ENCODE data around the gene ANAPC4.
A peak's percentile ranks its signal among the peaks of the same experiment; 100 is the strongest.
"Not testable (repeated sequence)": the region's sequence is repeated elsewhere in the genome, so short reads cannot be mapped to it uniquely, and the experiment has no call there.

ANAPC4 gene, protein sequence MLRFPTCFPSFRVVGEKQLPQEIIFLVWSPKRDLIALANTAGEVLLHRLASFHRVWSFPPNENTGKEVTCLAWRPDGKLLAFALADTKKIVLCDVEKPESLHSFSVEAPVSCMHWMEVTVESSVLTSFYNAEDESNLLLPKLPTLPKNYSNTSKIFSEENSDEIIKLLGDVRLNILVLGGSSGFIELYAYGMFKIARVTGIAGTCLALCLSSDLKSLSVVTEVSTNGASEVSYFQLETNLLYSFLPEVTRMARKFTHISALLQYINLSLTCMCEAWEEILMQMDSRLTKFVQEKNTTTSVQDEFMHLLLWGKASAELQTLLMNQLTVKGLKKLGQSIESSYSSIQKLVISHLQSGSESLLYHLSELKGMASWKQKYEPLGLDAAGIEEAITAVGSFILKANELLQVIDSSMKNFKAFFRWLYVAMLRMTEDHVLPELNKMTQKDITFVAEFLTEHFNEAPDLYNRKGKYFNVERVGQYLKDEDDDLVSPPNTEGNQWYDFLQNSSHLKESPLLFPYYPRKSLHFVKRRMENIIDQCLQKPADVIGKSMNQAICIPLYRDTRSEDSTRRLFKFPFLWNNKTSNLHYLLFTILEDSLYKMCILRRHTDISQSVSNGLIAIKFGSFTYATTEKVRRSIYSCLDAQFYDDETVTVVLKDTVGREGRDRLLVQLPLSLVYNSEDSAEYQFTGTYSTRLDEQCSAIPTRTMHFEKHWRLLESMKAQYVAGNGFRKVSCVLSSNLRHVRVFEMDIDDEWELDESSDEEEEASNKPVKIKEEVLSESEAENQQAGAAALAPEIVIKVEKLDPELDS

GRCh38 chr4:25376754-25377571 lies at the start of gene ANAPC4:
TSS of gene ANAPC4 (plus strand) at chr4:25377263. CDS start at chr4:25377428, 165 bp downstream.
- peak; percentile 88 to 90 for DNase-seq (ENCODE audit: low spot score in 2 of 2)
- peak; percentile 96 for ATAC-seq (replicated peaks; ENCODE audit: extremely low read depth, poor library complexity, severe bottlenecking)
- Mint-ChIP-seq H3K4me3 (no peak within 1 kb of the TSS), H3K27me3 (no peaks in the 10 kb centered on the region), H3K4me1 (peaks cover 6% of the 10 kb centered on the region), H3K27ac (ENCODE audit: low read depth) (peak within 1 kb of the TSS; percentile 90), H3K36me3 (ENCODE audit: insufficient read depth) (peaks cover 13% of the 10 kb centered on the region), H3K9me3 (no peaks in the 10 kb centered on the region)

GRCh38 chr4:25328463-25328862 lies 48.6 kb upstream of the ANAPC4 start:
- H3K27ac Mint-ChIP-seq (ENCODE audit: low read depth); H3K27me3 Mint-ChIP-seq; DNase-seq (ENCODE audit: low spot score in 2 of 2); ATAC-seq (replicated peaks; ENCODE audit: extremely low read depth, poor library complexity, severe bottlenecking); H3K36me3 Mint-ChIP-seq (ENCODE audit: insufficient read depth); H3K4me3 Mint-ChIP-seq; H3K9me3 Mint-ChIP-seq: not testable (repeated sequence)
- H3K4me1 Mint-ChIP-seq = peaks cover 12% of the 10 kb centered on the region

DNA sequence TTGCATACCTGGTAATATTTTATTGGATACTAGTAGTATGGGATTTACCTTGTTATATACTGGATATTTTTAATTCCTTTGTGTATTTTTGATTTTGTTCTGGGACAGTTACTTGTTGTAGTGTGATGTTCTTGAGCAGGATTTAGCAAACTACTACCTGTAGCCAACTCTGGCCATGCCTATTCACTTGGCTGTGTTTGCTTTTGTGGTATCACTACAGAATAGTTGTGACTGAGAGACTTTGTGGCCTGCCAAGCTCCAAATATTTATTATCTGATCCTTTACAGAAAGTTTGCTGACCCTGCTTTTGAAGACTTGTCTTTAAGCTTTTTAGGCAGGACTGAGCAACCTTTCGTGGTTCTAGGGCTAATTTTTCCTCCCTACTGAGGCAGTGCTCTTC lies 46.7 kb upstream of the ANAPC4 start:
- peaks cover 12% of the 10 kb centered on the region for H3K4me1 Mint-ChIP-seq
- H3K27ac Mint-ChIP-seq (ENCODE audit: low read depth) = peak overlapping the region; percentile 97
- no peak for DNase-seq (ENCODE audit: low spot score in 2 of 2)
- peak overlapping the region; percentile 81 for H3K4me3 Mint-ChIP-seq
- H3K27me3 Mint-ChIP-seq = no peaks in the 10 kb centered on the region
- H3K9me3 Mint-ChIP-seq = no peaks in the 10 kb centered on the region
- no peak for ATAC-seq (replicated peaks; ENCODE audit: extremely low read depth, poor library complexity, severe bottlenecking)
- peaks cover 7% of the 10 kb centered on the region for H3K36me3 Mint-ChIP-seq (ENCODE audit: insufficient read depth)

GRCh38 chr4:25330905-25331808 lies 45.9 kb upstream of the ANAPC4 start:
- peak; percentile 72 for ATAC-seq (replicated peaks; ENCODE audit: extremely low read depth, poor library complexity, severe bottlenecking)
- Mint-ChIP-seq H3K36me3 (ENCODE audit: insufficient read depth) (peaks cover 7% of the 10 kb centered on the region), H3K4me3 (peak overlapping the region; percentile 81), H3K4me1 (peaks cover 12% of the 10 kb centered on the region), H3K9me3 (no peaks in the 10 kb centered on the region), H3K27me3 (no peaks in the 10 kb centered on the region), H3K27ac (ENCODE audit: low read depth) (peak overlapping the region; percentile 97)
- no peak for DNase-seq (ENCODE audit: low spot score in 2 of 2)

DNA sequence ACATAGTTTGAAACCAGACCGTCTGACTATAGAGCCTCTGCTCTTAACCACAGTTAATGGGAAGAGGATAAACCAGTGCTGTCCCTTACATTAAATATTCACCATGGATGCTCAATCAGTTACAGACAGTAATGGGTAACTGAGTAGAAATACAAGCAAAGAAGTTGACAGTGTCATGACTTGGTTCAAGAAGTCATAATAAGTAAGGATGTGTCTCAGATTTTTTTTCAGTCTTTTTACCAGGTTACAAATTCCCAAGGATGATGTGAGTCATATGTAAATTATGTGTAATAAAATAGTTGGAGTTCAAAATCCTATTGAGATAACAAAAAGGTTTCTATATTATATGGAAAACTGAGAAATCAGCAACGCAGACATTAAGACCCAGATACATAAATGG lies 33.4 kb upstream of the ANAPC4 start:
- ATAC-seq (replicated peaks; ENCODE audit: extremely low read depth, poor library complexity, severe bottlenecking) = no peak
- DNase-seq (ENCODE audit: low spot score in 2 of 2) = no peak
- H3K36me3 Mint-ChIP-seq (ENCODE audit: insufficient read depth) = peaks cover 10% of the 10 kb centered on the region
- H3K4me1 Mint-ChIP-seq = no peaks in the 10 kb centered on the region
- no peak overlapping the region for H3K27ac Mint-ChIP-seq (ENCODE audit: low read depth)
- H3K9me3 Mint-ChIP-seq = no peaks in the 10 kb centered on the region
- no peaks in the 10 kb centered on the region for H3K27me3 Mint-ChIP-seq
- H3K4me3 Mint-ChIP-seq = no peak overlapping the region

DNA sequence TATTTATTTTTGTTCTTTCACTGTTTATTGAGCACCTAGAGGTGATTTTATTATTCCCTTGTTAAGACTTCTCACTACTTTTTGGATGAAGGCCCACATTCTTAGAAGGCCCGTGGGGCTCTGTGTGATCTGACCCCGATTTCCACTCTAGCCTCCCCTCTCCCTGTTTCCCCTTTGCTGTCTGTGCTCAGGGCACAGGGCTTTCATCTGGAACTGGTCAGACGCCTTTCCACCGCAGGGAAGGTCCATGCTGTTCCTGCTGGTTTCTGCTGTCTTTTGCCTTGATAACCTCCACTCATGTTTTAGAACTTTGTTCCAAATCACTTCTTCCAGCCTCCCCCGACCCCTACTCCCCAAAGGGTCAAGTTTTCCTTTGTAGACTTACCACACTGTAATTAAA lies 31.3 kb upstream of the ANAPC4 start:
- no peak for ATAC-seq (replicated peaks; ENCODE audit: extremely low read depth, poor library complexity, severe bottlenecking)
- peaks cover 10% of the 10 kb centered on the region for H3K36me3 Mint-ChIP-seq (ENCODE audit: insufficient read depth)
- H3K9me3 Mint-ChIP-seq = no peaks in the 10 kb centered on the region
- H3K27me3 Mint-ChIP-seq = no peaks in the 10 kb centered on the region
- no peaks in the 10 kb centered on the region for H3K4me1 Mint-ChIP-seq
- H3K27ac Mint-ChIP-seq (ENCODE audit: low read depth) = peak overlapping the region; percentile 44
- DNase-seq (ENCODE audit: low spot score in 2 of 2) = no peak
- no peak overlapping the region for H3K4me3 Mint-ChIP-seq

DNA sequence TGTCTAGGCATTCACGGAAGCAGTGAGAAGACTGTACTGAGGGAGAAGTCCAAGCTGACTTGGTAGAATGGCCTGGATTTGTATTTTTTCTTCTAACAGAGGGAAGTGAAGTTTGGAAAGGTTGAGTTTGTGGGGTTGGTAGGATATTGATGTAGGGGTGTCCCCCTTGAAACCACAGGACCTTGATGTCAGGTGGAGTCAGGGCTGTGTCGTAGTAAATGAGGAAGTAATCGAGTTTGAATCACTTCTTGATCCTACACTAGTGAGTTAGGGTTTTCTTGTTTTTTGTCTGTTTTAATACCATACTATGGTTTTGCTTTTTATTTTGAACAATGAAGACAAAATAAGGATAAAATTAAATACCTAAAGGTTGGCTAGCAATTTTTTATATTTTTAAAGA lies 30.1 kb upstream of the ANAPC4 start:
- H3K4me1 Mint-ChIP-seq = no peaks in the 10 kb centered on the region
- H3K9me3 Mint-ChIP-seq = no peaks in the 10 kb centered on the region
- peaks cover 8% of the 10 kb centered on the region for H3K36me3 Mint-ChIP-seq (ENCODE audit: insufficient read depth)
- no peak overlapping the region for H3K27ac Mint-ChIP-seq (ENCODE audit: low read depth)
- DNase-seq (ENCODE audit: low spot score in 2 of 2) (no peak), ATAC-seq (replicated peaks; ENCODE audit: extremely low read depth, poor library complexity, severe bottlenecking) (no peak)
- no peaks in the 10 kb centered on the region for H3K27me3 Mint-ChIP-seq
- H3K4me3 Mint-ChIP-seq = no peak overlapping the region

DNA sequence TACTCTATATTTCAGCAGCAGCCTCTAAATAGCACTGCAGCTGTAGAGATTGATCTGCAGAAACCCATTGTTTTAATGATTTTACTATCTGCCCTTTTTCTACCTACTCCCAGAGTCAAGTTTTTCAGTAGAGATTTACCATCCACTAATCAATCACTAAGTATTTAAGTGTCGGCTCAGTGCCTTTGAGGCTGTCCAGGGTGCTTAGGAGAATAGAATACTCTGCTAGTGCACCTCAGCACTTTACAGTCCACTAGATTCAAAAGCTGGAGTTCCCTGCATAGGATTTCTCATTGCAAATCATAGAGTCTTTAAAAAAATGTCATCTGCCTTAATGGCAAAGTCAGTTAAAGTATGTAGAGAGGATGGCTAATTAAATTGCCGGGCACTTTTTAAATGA lies 29.6 kb upstream of the ANAPC4 start:
- H3K9me3 Mint-ChIP-seq = no peaks in the 10 kb centered on the region
- ATAC-seq (replicated peaks; ENCODE audit: extremely low read depth, poor library complexity, severe bottlenecking) = no peak
- no peak overlapping the region for H3K27ac Mint-ChIP-seq (ENCODE audit: low read depth)
- peaks cover 8% of the 10 kb centered on the region for H3K36me3 Mint-ChIP-seq (ENCODE audit: insufficient read depth)
- no peak for DNase-seq (ENCODE audit: low spot score in 2 of 2)
- H3K4me3 Mint-ChIP-seq = no peak overlapping the region
- no peaks in the 10 kb centered on the region for H3K27me3 Mint-ChIP-seq
- no peaks in the 10 kb centered on the region for H3K4me1 Mint-ChIP-seq

DNA sequence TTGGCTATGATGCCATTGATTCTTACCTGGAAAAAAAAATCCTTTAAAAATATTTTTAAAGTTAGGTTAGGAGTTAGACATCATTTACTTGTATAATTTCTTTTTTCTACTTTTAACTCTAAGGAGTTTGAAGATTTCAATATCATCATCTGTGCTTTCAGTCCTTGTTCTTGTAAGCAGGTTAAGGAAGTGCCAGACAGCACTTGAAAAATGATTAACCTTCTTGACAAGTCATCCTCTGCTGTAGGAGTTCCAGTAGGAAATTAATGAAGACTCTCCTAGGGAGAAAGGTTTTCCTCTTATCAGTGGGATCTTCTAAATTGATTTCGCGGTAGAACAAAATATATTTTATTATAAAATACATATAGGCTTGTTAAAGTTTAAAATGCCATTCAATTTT lies 29.1 kb upstream of the ANAPC4 start:
- DNase-seq (ENCODE audit: low spot score in 2 of 2) = no peak
- ATAC-seq (replicated peaks; ENCODE audit: extremely low read depth, poor library complexity, severe bottlenecking) = no peak
- no peaks in the 10 kb centered on the region for H3K4me1 Mint-ChIP-seq
- H3K27ac Mint-ChIP-seq (ENCODE audit: low read depth) = no peak overlapping the region
- no peak overlapping the region for H3K4me3 Mint-ChIP-seq
- H3K36me3 Mint-ChIP-seq (ENCODE audit: insufficient read depth) = peaks cover 10% of the 10 kb centered on the region
- H3K27me3 Mint-ChIP-seq = no peaks in the 10 kb centered on the region
- no peaks in the 10 kb centered on the region for H3K9me3 Mint-ChIP-seq

DNA sequence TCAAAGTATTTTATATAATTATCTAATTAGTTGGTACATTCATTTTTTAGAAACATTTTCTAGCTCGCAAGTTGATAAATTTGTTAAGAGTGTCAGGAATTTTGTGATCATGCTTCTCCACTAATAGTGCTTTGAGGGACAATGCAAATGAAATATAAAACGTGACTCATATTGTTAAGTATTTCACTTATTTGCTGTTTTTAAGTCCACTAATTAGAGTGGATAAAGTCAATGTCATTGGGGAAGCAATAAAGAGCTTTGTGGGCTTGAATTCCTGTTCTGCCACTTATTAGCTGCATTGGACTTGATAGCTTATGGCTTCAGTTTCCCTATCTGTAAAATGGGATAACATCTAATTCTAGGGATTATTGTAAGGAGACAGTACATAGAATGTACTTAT lies 26.5 kb upstream of the ANAPC4 start:
- Mint-ChIP-seq H3K27ac (ENCODE audit: low read depth) (no peak overlapping the region), H3K9me3 (no peaks in the 10 kb centered on the region), H3K27me3 (no peaks in the 10 kb centered on the region), H3K36me3 (ENCODE audit: insufficient read depth) (peaks cover 10% of the 10 kb centered on the region), H3K4me1 (no peaks in the 10 kb centered on the region), H3K4me3 (no peak overlapping the region)
- DNase-seq (ENCODE audit: low spot score in 2 of 2) = no peak
- ATAC-seq (replicated peaks; ENCODE audit: extremely low read depth, poor library complexity, severe bottlenecking) = no peak

- DNase-seq (ENCODE audit: low spot score in 2 of 2) = no peak
- Mint-ChIP-seq H3K4me1 (no peaks in the 10 kb centered on the region), H3K27ac (ENCODE audit: low read depth) (no peak overlapping the region), H3K27me3 (no peaks in the 10 kb centered on the region), H3K36me3 (ENCODE audit: insufficient read depth) (peaks cover 7% of the 10 kb centered on the region), H3K9me3 (no peaks in the 10 kb centered on the region), H3K4me3 (no peak overlapping the region)
- ATAC-seq (replicated peaks; ENCODE audit: extremely low read depth, poor library complexity, severe bottlenecking) = no peak
These were observed 25.2 kb upstream of the ANAPC4 start for GRCh38 chr4:25351777-25352416.
